ENCODE data around the gene LHFPL6. TPM values are rescaled to one million over a fixed set of nuclear protein-coding genes. Genes with fewer than 3 reads are reported as not detected.

LHFPL6 gene
- total RNA-seq: 16.3 and 26.3 TPM in 2 replicates

GRCh38 chr13:39602614-39603366 is at the start of gene LHFPL6:
LHFPL6 (minus strand) TSS chr13:39603193.

Other genes starting within 250 kb of the LHFPL6 start
- gene COG6, start 52.5 kb upstream of the LHFPL6 start, total RNA-seq: 15.2 and 23.9 TPM in 2 replicates

All from epithelial cell of alveolus of lung (primary cell).